ENCODE results near the gene NDUFS8.

Gene NDUFS8

GRCh38 chr11:68002938-68003845, 27.3 kb upstream of the NDUFS8 start:
- DNase-seq (ENCODE audit: extremely low read depth in 1 of 2, low read depth in 1 of 2) = peak; percentile 25 to 31

DNA sequence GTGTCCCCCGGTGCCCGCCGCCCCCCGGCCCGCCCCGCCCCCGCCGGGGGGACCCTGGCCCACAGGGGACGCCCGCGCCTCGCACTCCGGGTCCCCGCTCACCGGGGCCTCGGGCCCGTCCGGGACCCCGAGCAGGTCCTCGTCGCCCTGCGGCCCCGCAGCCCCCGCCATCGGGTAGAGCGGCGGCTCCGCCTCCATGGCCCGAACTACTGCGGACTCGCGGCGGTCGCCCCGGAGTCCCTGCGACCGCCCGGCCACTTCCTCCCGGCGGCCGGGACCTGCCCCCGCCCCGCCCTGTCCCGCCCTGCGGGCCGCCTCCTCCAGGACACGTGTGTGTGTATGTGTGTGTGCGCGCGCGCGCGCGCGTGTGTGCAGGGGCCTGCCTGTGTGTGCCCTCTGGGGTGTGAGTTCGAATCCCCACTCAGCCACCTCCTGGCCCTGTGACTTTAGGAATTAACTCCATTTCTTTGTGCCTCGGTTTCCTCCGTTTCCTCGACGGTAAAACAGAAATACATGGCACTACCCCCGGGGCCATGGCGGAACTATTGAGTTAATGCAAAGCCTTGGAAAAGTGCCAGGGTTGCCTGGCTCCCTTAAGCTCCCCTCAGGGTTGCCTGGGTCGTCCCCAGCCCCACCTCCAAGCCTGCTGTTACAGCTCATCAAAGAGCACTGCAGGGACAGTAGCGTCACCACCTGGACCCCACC, 26.5 kb upstream of the NDUFS8 start, which contains the start of gene UNC93B1:
TSS of gene UNC93B1 (minus strand) at position 252 of the 705 bp plus-strand sequence. CDS start at position 198, 54 bp downstream.
- DNase-seq (ENCODE audit: extremely low read depth in 1 of 2, low read depth in 1 of 2) = peak in 1 of 2 donors; percentile 60

GRCh38 chr11:68004551-68005335, 25.7 kb upstream of the NDUFS8 start:
- DNase-seq (ENCODE audit: extremely low read depth in 1 of 2, low read depth in 1 of 2) = no peak

- no peak for DNase-seq (ENCODE audit: extremely low read depth in 1 of 2, low read depth in 1 of 2)
These were observed 23.8 kb upstream of the NDUFS8 start for GRCh38 chr11:68006606-68007166.

DNA sequence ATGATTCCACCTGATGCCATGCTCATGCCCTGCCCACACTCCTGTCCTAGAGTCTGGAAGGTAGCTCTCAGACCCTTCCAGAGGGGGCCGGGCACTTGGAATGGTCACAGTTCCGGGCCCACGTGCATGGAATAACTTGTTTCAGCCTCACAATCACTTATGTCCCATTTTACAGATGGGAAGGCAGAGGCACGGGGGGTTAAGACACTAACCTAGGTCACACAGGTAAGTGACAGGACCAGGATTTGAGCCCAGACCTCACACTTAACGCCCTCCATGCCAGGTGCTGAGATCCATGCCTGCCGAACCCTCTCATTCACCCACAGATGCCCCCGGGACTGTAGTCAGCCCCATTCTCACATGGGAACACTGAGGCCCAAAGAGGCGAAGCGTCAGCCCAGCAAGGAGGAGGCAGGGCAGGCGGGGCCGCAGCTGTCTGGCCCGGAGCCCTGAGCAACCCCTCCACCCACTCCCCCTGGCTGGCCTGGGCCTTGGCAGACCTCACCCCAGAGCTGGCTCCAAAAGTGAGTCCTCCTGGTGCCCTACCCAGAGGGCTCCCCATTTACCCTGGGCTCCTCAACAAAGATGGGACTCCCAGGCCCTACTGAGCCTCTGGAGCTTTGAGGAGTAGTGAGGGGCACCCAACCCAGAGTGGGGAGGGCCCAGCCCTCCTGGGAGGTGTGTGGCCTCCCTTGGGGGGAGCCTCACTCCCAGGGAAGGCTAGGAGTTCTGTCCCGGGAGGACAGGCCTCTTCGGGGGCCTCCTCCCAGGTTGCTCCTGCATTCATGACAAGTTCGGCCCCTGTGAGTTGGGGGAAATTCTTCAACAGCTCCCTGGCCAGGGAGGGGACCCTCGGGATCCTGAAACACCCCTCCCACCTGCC, 22.7 kb upstream of the NDUFS8 start:
- DNase-seq (ENCODE audit: extremely low read depth in 1 of 2, low read depth in 1 of 2) = no peak

- DNase-seq (ENCODE audit: extremely low read depth in 1 of 2, low read depth in 1 of 2) = no peak
These were observed 21.8 kb upstream of the NDUFS8 start for GRCh38 chr11:68008381-68009337.

DNA sequence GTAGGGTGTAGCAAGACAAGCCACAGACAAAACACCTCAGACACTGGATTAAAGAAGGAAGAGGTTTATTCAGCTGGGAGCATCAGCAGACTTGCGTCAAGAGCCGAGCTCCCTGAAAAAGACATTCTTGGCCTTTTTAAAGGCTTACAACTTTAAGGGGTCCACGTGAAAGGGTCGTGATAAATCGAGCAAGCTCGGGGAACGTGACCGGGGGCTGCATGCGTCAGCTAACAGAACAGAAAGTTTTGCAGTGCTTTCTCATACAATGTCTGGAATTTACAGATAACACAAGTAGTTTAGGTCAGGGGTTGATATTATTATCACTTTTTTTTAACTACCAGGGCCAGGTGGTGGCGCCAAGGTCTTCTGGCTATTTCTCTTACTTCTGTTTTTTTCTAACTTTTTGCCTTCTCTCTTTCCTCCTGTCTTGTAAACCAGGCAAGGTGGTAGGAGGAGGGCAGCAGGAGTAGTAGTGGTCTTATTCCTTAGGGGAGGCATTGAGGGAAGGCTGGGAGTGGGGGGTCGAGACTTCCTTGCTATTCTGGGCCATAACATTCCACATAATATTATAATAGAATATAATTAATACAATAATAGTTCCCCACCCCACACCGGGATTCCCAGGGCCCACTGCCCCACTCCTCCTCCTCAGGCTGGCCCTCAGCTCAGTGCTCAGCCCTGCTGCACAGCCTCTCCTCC, 20.9 kb upstream of the NDUFS8 start:
- no peak for DNase-seq (ENCODE audit: extremely low read depth in 1 of 2, low read depth in 1 of 2)

DNA sequence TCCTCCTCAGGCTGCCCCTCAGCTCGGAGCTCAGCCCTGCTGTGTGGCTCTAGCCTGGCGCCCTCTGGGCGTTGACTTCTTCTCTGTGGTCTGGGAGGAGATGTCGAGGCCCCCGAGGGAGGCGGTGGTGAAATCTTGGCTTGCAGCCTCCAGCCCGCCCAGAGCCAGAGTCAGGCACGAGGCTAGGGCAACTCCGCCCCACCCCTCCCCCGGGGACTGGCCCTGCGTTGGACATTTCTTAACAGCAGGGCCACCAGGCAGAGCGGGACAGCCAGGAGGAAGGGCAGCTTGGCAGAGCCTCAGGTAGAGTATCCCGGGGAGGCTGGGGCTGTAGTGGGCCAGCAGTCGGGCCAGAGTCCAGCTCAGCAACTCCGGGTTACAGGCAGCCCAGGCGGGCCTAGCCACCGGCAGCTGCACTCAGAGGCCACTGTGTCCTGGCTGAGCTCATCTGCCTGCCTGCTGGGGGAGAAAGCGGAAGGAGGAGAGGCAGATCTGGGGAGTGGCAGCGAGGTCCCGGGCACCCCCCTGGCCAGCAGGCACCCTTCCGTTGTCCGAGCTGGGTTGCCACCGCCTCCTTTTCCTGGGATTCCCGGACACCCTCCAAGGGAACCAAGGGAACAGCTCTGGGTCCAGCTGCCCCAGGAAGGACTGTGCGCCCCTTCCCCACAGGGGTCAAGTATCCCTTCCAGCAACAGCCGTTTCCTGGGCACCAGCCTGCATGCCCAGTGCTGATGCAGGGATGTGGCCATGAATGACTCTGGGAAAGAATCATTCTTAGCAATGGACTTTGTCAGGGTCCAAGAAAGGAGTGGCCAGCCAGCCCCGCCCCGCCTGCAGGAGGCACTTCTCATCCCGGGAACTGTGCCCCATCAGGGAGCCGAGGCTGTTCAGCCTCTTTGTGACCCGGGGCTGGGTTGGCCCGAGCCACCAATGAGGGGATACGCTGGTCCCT, 20.1 kb upstream of the NDUFS8 start, which contains the start of gene ALDH3B1:
TSS of gene ALDH3B1 (plus strand) at position 238 of the 952 bp plus-strand sequence. CDS start 4,971 bp downstream, outside the sequence.
- no peak for DNase-seq (ENCODE audit: extremely low read depth in 1 of 2, low read depth in 1 of 2)

GRCh38 chr11:68011051-68011943, 19.2 kb upstream of the NDUFS8 start:
- no peak for DNase-seq (ENCODE audit: extremely low read depth in 1 of 2, low read depth in 1 of 2)

GRCh38 chr11:68012044-68012842, 18.2 kb upstream of the NDUFS8 start:
- no peak for DNase-seq (ENCODE audit: extremely low read depth in 1 of 2, low read depth in 1 of 2)

- DNase-seq (ENCODE audit: extremely low read depth in 1 of 2, low read depth in 1 of 2) = no peak
These were observed 17.5 kb upstream of the NDUFS8 start for GRCh38 chr11:68012843-68013610.

DNA sequence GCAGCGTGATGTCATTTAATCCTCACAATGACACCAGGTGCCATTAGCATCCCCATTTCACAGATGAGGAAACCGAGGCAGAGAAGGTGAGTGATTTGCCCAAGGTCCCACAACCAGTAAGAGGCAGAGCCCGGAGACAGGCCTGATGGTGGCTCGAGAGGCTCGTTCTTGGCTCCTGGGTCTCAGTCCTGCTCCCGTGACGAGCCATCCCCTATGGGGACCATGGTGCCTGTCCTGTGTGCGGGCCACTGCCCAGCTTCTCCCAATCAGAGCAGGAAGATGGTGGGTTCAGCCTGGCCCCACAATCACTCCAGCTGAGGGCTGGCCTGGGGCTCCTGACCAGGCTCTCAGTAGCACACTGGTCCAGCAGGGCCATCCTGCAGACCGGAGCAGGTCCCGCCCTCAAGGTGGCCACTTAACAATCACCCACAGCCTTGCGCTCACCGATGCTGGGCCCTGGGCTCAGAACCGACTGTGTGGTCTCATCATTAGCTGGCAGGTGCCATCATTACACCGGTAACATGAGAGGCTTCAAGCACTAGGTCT, 16.8 kb upstream of the NDUFS8 start:
- DNase-seq (ENCODE audit: extremely low read depth in 1 of 2, low read depth in 1 of 2) = no peak

GRCh38 chr11:68014157-68014946, 16.1 kb upstream of the NDUFS8 start:
- DNase-seq (ENCODE audit: extremely low read depth in 1 of 2, low read depth in 1 of 2) = no peak
